Measurements from ENCODE around the gene KCNMA1. TPM values are rescaled to one million over a fixed set of nuclear protein-coding genes. Genes with fewer than 3 reads are reported as not detected.

Gene KCNMA1
- polyA plus RNA-seq, 1 of the 3 experiments (the other 2 are of a cell fraction): 107 TPM

GRCh38 chr10:77074104-77074624, 563.4 kb downstream of the KCNMA1 start:
- CTCF ChIA-PET: no interaction called here
- H3F3A ChIP-seq (replicated peaks; ENCODE audit: insufficient read depth): no peaks in the 10 kb centered on the region

DNA sequence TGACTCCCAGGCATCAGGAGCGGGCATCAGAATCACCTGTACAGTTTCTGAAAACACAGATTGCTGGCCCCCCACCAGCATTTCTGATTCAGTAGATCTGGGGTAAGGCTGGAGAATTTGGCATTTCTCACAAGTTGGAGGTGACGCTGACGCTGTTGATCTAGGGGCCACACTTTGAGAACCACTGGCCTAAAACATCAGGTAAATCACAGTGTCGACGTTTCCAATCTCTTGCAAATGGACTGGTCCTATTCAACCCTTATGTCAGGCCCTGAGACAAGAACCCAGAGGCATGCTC, 564.0 kb downstream of the KCNMA1 start:
- Histone ChIP-seq H3K4me3 (ENCODE audit: low read depth in 2 of 2, low read length in 1 of 2) (no peak overlapping the region), H3F3A (replicated peaks; ENCODE audit: insufficient read depth) (no peaks in the 10 kb centered on the region), H3K4me2 (no peak overlapping the region), H2AFZ (ENCODE audit: low read depth) (no peak overlapping the region), H3K9ac (no peak overlapping the region), H3K27me3 (ENCODE audit: insufficient read depth) (no peaks in the 10 kb centered on the region), H3K79me2 (ENCODE audit: insufficient read depth) (no peaks in the 10 kb centered on the region), H3K4me1 (ENCODE audit: control insufficient read depth in 1 of 2, insufficient read depth in 2 of 2, low read depth in 1 of 2, low read length in 1 of 2) (peaks cover 0 to 2% of the 10 kb centered on the region in 2 experiments; a peak in 1 of 4 replicates), H3K36me3 (replicated peaks in 1 of 2; ENCODE audit: control insufficient read depth in 1 of 2, insufficient read depth in 2 of 2, low read length in 1 of 2) (peaks cover 3 to 88% of the 10 kb centered on the region in 2 experiments), H4K20me1 (ENCODE audit: insufficient read depth) (no peaks in the 10 kb centered on the region), H3K9me2 (no peaks in the 10 kb centered on the region), H3K9me3 (no peaks in the 10 kb centered on the region), H3K27ac (ENCODE audit: low read depth in 2 of 2, low read length in 1 of 2) (no peak overlapping the region)
- no peak for DNase-seq
- TF ChIP-seq MEF2A (IDR thresholded peaks at IDR 0.05; ENCODE audit: borderline replicate concordance, low read depth): no peak
- TF ChIP-seq FOXM1 (IDR thresholded peaks at IDR 0.05; ENCODE audit: low read depth): no peak
- no peak for TF ChIP-seq RAD21 (IDR thresholded peaks at IDR 0.05; ENCODE audit: low read length)
- no peak for TF ChIP-seq TCF12 (IDR thresholded peaks at IDR 0.05)
- no peak for TF ChIP-seq NFIC (IDR thresholded peaks at IDR 0.05; ENCODE audit: borderline replicate concordance)
- no peak for TF ChIP-seq RXRA (IDR thresholded peaks at IDR 0.05; ENCODE audit: borderline replicate concordance, low read depth)
- TF ChIP-seq RCOR1 (IDR thresholded peaks at IDR 0.05; ENCODE audit: low read length): no peak
- TF ChIP-seq MXI1 (IDR thresholded peaks at IDR 0.05; ENCODE audit: low read depth, low read length): no peak
- no peak for TF ChIP-seq JUND (IDR thresholded peaks at IDR 0.05)
- ChIA-PET CTCF (no interaction called here), POLR2A (no interaction called here)
- WGBS (ENCODE audit: low lambda C conversion rate): 100% methylated on average over 5 of the region's 5 CpGs

More at GRCh38 chr10:77074104-77074624, 563.4 kb downstream of the KCNMA1 start:
- H3K36me3 ChIP-seq (replicated peaks in 1 of 2; ENCODE audit: control insufficient read depth in 1 of 2, insufficient read depth in 2 of 2, low read length in 1 of 2): peaks cover 3 to 87% of the 10 kb centered on the region in 2 experiments
- no peaks in the 10 kb centered on the region for H3K27me3 ChIP-seq (ENCODE audit: insufficient read depth)
- H3K9ac ChIP-seq: no peak overlapping the region
- POLR2A ChIA-PET: no interaction called here
- DNase-seq: no peak
- H3K4me1 ChIP-seq (ENCODE audit: control insufficient read depth in 1 of 2, insufficient read depth in 2 of 2, low read depth in 1 of 2, low read length in 1 of 2): peaks cover 0 to under 1% of the 10 kb centered on the region in 2 experiments; a peak in 1 of 4 replicates
- TF ChIP-seq POLR2AphosphoS5 (IDR thresholded peaks at IDR 0.05; ENCODE audit: low read depth, low read length) (no peak), USF1 (IDR thresholded peaks at IDR 0.05; ENCODE audit: borderline replicate concordance, low read depth) (no peak), RFX5 (IDR thresholded peaks at IDR 0.05; ENCODE audit: low read length) (no peak), TEAD4 (IDR thresholded peaks at IDR 0.05; ENCODE audit: borderline replicate concordance, insufficient read depth) (no peak), CHD2 (IDR thresholded peaks at IDR 0.05; ENCODE audit: low read length, partially characterized antibody) (no peak), GATA2 (CRISPR knock-in tag; IDR thresholded peaks at IDR 0.05) (no peak), FOXM1 (IDR thresholded peaks at IDR 0.05; ENCODE audit: low read depth) (no peak), EZH2phosphoT487 (IDR thresholded peaks at IDR 0.05; ENCODE audit: borderline replicate concordance, low read depth) (no peak), MXI1 (IDR thresholded peaks at IDR 0.05; ENCODE audit: low read depth, low read length) (no peak), USF2 (IDR thresholded peaks at IDR 0.05; ENCODE audit: borderline replicate concordance, low read depth, low read length) (no peak)
- TF ChIP-seq, protein P1, sequence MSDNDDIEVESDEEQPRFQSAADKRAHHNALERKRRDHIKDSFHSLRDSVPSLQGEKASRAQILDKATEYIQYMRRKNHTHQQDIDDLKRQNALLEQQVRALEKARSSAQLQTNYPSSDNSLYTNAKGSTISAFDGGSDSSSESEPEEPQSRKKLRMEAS (IDR thresholded peaks at IDR 0.05; ENCODE audit: low read depth): no peak
- TF ChIP-seq, protein P2, sequence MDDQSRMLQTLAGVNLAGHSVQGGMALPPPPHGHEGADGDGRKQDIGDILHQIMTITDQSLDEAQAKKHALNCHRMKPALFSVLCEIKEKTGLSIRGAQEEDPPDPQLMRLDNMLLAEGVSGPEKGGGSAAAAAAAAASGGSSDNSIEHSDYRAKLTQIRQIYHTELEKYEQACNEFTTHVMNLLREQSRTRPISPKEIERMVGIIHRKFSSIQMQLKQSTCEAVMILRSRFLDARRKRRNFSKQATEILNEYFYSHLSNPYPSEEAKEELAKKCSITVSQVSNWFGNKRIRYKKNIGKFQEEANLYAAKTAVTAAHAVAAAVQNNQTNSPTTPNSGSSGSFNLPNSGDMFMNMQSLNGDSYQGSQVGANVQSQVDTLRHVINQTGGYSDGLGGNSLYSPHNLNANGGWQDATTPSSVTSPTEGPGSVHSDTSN (IDR thresholded peaks at IDR 0.05): no peak
- no peak overlapping the region for H2AFZ ChIP-seq (ENCODE audit: low read depth)
- no peaks in the 10 kb centered on the region for H3K9me3 ChIP-seq
- no peaks in the 10 kb centered on the region for H3K9me2 ChIP-seq
- no peak overlapping the region for H3K27ac ChIP-seq (ENCODE audit: low read depth in 2 of 2, low read length in 1 of 2)
- H3K79me2 ChIP-seq (ENCODE audit: insufficient read depth): no peaks in the 10 kb centered on the region
- no peaks in the 10 kb centered on the region for H4K20me1 ChIP-seq (ENCODE audit: insufficient read depth)
- no peak overlapping the region for H3K4me2 ChIP-seq
- 88% methylated on average over 2 of the region's 2 CpGs for WGBS (ENCODE audit: low lambda C conversion rate)
- no peak overlapping the region for H3K4me3 ChIP-seq (ENCODE audit: low read depth in 2 of 2, low read length in 1 of 2)

Measured in SK-N-SH (cell line).